Measurements from ENCODE around the gene HSPA1L. TPM values are rescaled to one million over a fixed set of nuclear protein-coding genes. Genes with fewer than 3 reads are reported as not detected.

The HSPA1L gene
- total and polyA plus RNA-seq, 5 donors from 2014 or later = 2.2 to 5.5 (median 3.8) TPM

- peak; percentile 48 to 81 (median 51) for DNase-seq
- Histone ChIP-seq H3K27me3 (ENCODE audit: control insufficient read depth, insufficient read depth, low read length) (no peaks in the 10 kb centered on the region), H3K36me3 (ENCODE audit: control insufficient read depth, insufficient read depth, low read length) (peaks cover 10% of the 10 kb centered on the region), H3K4me3 (ENCODE audit: low read depth, low read length) (no peak within 1 kb of the TSS), H3K27ac (ENCODE audit: insufficient read depth, low read length, poor library complexity, severe bottlenecking) (peak within 1 kb of the TSS; percentile 63), H3K4me1 (ENCODE audit: control insufficient read depth, insufficient read depth, low read length, poor library complexity, severe bottlenecking) (peaks cover 38% of the 10 kb centered on the region), H3K9me3 (ENCODE audit: control insufficient read depth in 2 of 2, low read length in 2 of 2) (no peaks in the 10 kb centered on the region)
- Mint-ChIP-seq H3K36me3 (peaks cover 3% of the 10 kb centered on the region), H3K9me3 (no peaks in the 10 kb centered on the region), H3K4me3 (peak within 1 kb of the TSS in 3 of 4 donors; percentile 23 to 86 (median 74)), H3K27ac (peak within 1 kb of the TSS; percentile 52 to 81 (median 74)), H3K27me3 (peaks cover 4% of the 10 kb centered on the region), H3K4me1 (peaks cover 0 to 43% (median 9%) of the 10 kb centered on the region in 4 donors)
- ATAC-seq (ENCODE audit: low read depth in 2 of 2) = peak; percentile 68 to 71
Observed at GRCh38 chr6:31776989-31777666, 38.0 kb downstream of the HSPA1L start, which contains the start of gene VWA7. Gene VWA7, minus strand, starts transcription at chr6:31777328. Its CDS starts 549 bp downstream, at chr6:31776779.

GRCh38 chr6:31776485-31776988, 38.5 kb downstream of the HSPA1L start:
- H3K4me1 Mint-ChIP-seq = peaks cover 0 to 46% (median 12%) of the 10 kb centered on the region in 4 donors
- H3K4me3 Mint-ChIP-seq = peak overlapping the region in 3 of 4 donors; percentile 23 to 86 (median 74)
- no peaks in the 10 kb centered on the region for H3K9me3 Mint-ChIP-seq
- peak overlapping the region in 2 of 3 donors; percentile 74 to 78 for H3K27ac Mint-ChIP-seq
- Histone ChIP-seq H3K4me1 (ENCODE audit: control insufficient read depth, insufficient read depth, low read length, poor library complexity, severe bottlenecking) (peaks cover 44% of the 10 kb centered on the region), H3K9me3 (ENCODE audit: control insufficient read depth in 2 of 2, low read length in 2 of 2) (no peaks in the 10 kb centered on the region), H3K27ac (ENCODE audit: insufficient read depth, low read length, poor library complexity, severe bottlenecking) (peak overlapping the region; percentile 63), H3K27me3 (ENCODE audit: control insufficient read depth, insufficient read depth, low read length) (no peaks in the 10 kb centered on the region), H3K4me3 (ENCODE audit: low read depth, low read length) (no peak overlapping the region), H3K36me3 (ENCODE audit: control insufficient read depth, insufficient read depth, low read length) (peaks cover 10% of the 10 kb centered on the region)
- peaks cover 4% of the 10 kb centered on the region for H3K27me3 Mint-ChIP-seq
- peaks cover 3% of the 10 kb centered on the region for H3K36me3 Mint-ChIP-seq
- no peak for ATAC-seq (ENCODE audit: low read depth in 2 of 2)
- no peak for DNase-seq

GRCh38 chr6:31775633-31776484, 39.2 kb downstream of the HSPA1L start:
- H3K27ac Mint-ChIP-seq = peak overlapping the region; percentile 74 to 90 (median 86)
- DNase-seq (no peak), ATAC-seq (ENCODE audit: low read depth in 2 of 2) (no peak)
- Histone ChIP-seq H3K27me3 (ENCODE audit: control insufficient read depth, insufficient read depth, low read length) (no peaks in the 10 kb centered on the region), H3K27ac (ENCODE audit: insufficient read depth, low read length, poor library complexity, severe bottlenecking) (no peak overlapping the region), H3K9me3 (ENCODE audit: control insufficient read depth in 2 of 2, low read length in 2 of 2) (no peaks in the 10 kb centered on the region), H3K4me3 (ENCODE audit: low read depth, low read length) (no peak overlapping the region), H3K36me3 (ENCODE audit: control insufficient read depth, insufficient read depth, low read length) (peaks cover 10% of the 10 kb centered on the region), H3K4me1 (ENCODE audit: control insufficient read depth, insufficient read depth, low read length, poor library complexity, severe bottlenecking) (peaks cover 51% of the 10 kb centered on the region)
- H3K27me3 Mint-ChIP-seq = peaks cover 4% of the 10 kb centered on the region
- peak overlapping the region in 3 of 4 donors; percentile 23 to 86 (median 74) for H3K4me3 Mint-ChIP-seq
- H3K9me3 Mint-ChIP-seq = no peaks in the 10 kb centered on the region
- H3K36me3 Mint-ChIP-seq = peaks cover under 1% of the 10 kb centered on the region
- H3K4me1 Mint-ChIP-seq = peaks cover 0 to 53% (median 18%) of the 10 kb centered on the region in 4 donors

GRCh38 chr6:31775184-31775583, 39.9 kb downstream of the HSPA1L start:
- Mint-ChIP-seq H3K9me3 (no peaks in the 10 kb centered on the region), H3K27me3 (peaks cover 4% of the 10 kb centered on the region), H3K27ac (peak overlapping the region in 2 of 3 donors; percentile 52 to 90), H3K4me1 (peaks cover 0 to 57% (median 18%) of the 10 kb centered on the region in 4 donors), H3K4me3 (peak overlapping the region in 2 of 4 donors; percentile 25 to 61), H3K36me3 (no peaks in the 10 kb centered on the region)
- no peak for DNase-seq
- H3K27ac ChIP-seq (ENCODE audit: insufficient read depth, low read length, poor library complexity, severe bottlenecking) = no peak overlapping the region
- no peaks in the 10 kb centered on the region for H3K9me3 ChIP-seq (ENCODE audit: control insufficient read depth in 2 of 2, low read length in 2 of 2)
- H3K27me3 ChIP-seq (ENCODE audit: control insufficient read depth, insufficient read depth, low read length) = no peaks in the 10 kb centered on the region
- H3K4me3 ChIP-seq (ENCODE audit: low read depth, low read length) = no peak overlapping the region
- H3K4me1 ChIP-seq (ENCODE audit: control insufficient read depth, insufficient read depth, low read length, poor library complexity, severe bottlenecking) = peaks cover 53% of the 10 kb centered on the region
- peaks cover 6% of the 10 kb centered on the region for H3K36me3 ChIP-seq (ENCODE audit: control insufficient read depth, insufficient read depth, low read length)
- ATAC-seq (ENCODE audit: low read depth in 2 of 2) = no peak

- Histone ChIP-seq H3K27ac (ENCODE audit: insufficient read depth, low read length, poor library complexity, severe bottlenecking) (no peak overlapping the region), H3K27me3 (ENCODE audit: control insufficient read depth, insufficient read depth, low read length) (no peaks in the 10 kb centered on the region), H3K4me3 (ENCODE audit: low read depth, low read length) (peak overlapping the region; percentile 41), H3K9me3 (ENCODE audit: control insufficient read depth in 2 of 2, low read length in 2 of 2) (no peaks in the 10 kb centered on the region), H3K4me1 (ENCODE audit: control insufficient read depth, insufficient read depth, low read length, poor library complexity, severe bottlenecking) (peaks cover 47% of the 10 kb centered on the region), H3K36me3 (ENCODE audit: control insufficient read depth, insufficient read depth, low read length) (no peaks in the 10 kb centered on the region)
- peak overlapping the region; percentile 76 to 88 (median 78) for H3K4me3 Mint-ChIP-seq
- H3K4me1 Mint-ChIP-seq = peaks cover 7 to 59% (median 20%) of the 10 kb centered on the region in 4 donors
- H3K36me3 Mint-ChIP-seq = no peaks in the 10 kb centered on the region
- ATAC-seq (ENCODE audit: low read depth in 2 of 2) (no peak), DNase-seq (peak in 1 of 3 donors; percentile 47)
- peak overlapping the region; percentile 46 to 82 (median 56) for H3K27ac Mint-ChIP-seq
- H3K9me3 Mint-ChIP-seq = peaks cover 0 to 1% (median 0%) of the 10 kb centered on the region in 7 donors
- H3K27me3 Mint-ChIP-seq = peaks cover 4% of the 10 kb centered on the region
Observed at GRCh38 chr6:31771992-31772358, 43.1 kb downstream of the HSPA1L start.

- no peaks in the 10 kb centered on the region for H3K27me3 ChIP-seq (ENCODE audit: control insufficient read depth, insufficient read depth, low read length)
- peaks cover 0 to 1% (median 0%) of the 10 kb centered on the region in 7 donors for H3K9me3 Mint-ChIP-seq
- H3K27me3 Mint-ChIP-seq = no peaks in the 10 kb centered on the region
- DNase-seq (no peak), ATAC-seq (ENCODE audit: low read depth in 2 of 2) (no peak)
- no peak overlapping the region for H3K4me3 ChIP-seq (ENCODE audit: low read depth, low read length)
- peaks cover 7 to 50% (median 17%) of the 10 kb centered on the region in 4 donors for H3K4me1 Mint-ChIP-seq
- H3K36me3 ChIP-seq (ENCODE audit: control insufficient read depth, insufficient read depth, low read length) = no peaks in the 10 kb centered on the region
- H3K9me3 ChIP-seq (ENCODE audit: control insufficient read depth in 2 of 2, low read length in 2 of 2) = no peaks in the 10 kb centered on the region
- peak overlapping the region in 2 of 4 donors; percentile 42 to 88 for H3K4me3 Mint-ChIP-seq
- H3K4me1 ChIP-seq (ENCODE audit: control insufficient read depth, insufficient read depth, low read length, poor library complexity, severe bottlenecking) = peaks cover 36% of the 10 kb centered on the region
- H3K27ac Mint-ChIP-seq = peak overlapping the region in 1 of 3 donors; percentile 73
- H3K36me3 Mint-ChIP-seq = no peaks in the 10 kb centered on the region
- H3K27ac ChIP-seq (ENCODE audit: insufficient read depth, low read length, poor library complexity, severe bottlenecking) = peak overlapping the region; percentile 33
Observed at GRCh38 chr6:31770860-31771259, 44.2 kb downstream of the HSPA1L start.

GRCh38 chr6:31769684-31770371, 45.3 kb downstream of the HSPA1L start:
- Mint-ChIP-seq H3K4me3 (peak overlapping the region in 2 of 4 donors; percentile 46 to 77), H3K27me3 (no peaks in the 10 kb centered on the region), H3K9me3 (peaks cover 0 to 1% (median 0%) of the 10 kb centered on the region in 7 donors), H3K36me3 (no peaks in the 10 kb centered on the region), H3K27ac (peak overlapping the region in 1 of 3 donors; percentile 70), H3K4me1 (peaks cover 8 to 43% (median 17%) of the 10 kb centered on the region in 4 donors)
- ATAC-seq (ENCODE audit: low read depth in 2 of 2) (peak; percentile 72 to 75), DNase-seq (peak; percentile 69 to 83 (median 77))
- no peak overlapping the region for H3K27ac ChIP-seq (ENCODE audit: insufficient read depth, low read length, poor library complexity, severe bottlenecking)
- no peaks in the 10 kb centered on the region for H3K36me3 ChIP-seq (ENCODE audit: control insufficient read depth, insufficient read depth, low read length)
- H3K4me1 ChIP-seq (ENCODE audit: control insufficient read depth, insufficient read depth, low read length, poor library complexity, severe bottlenecking) = peaks cover 32% of the 10 kb centered on the region
- no peaks in the 10 kb centered on the region for H3K27me3 ChIP-seq (ENCODE audit: control insufficient read depth, insufficient read depth, low read length)
- no peaks in the 10 kb centered on the region for H3K9me3 ChIP-seq (ENCODE audit: control insufficient read depth in 2 of 2, low read length in 2 of 2)
- no peak overlapping the region for H3K4me3 ChIP-seq (ENCODE audit: low read depth, low read length)

All from CD4-positive, CD25-positive, alpha-beta regulatory T cell (primary cell).